ENCODE data around the gene MAG.
"Not testable (repeated sequence)": the region's sequence is repeated elsewhere in the genome, so short reads cannot be mapped to it uniquely, and the experiment has no call there.

MAG gene

GRCh38 chr19:35345671-35346111 is 53.7 kb downstream of the MAG start:
- no peak for DNase-seq (ENCODE audit: low read depth in 2 of 2)

- DNase-seq (ENCODE audit: low read depth in 2 of 2): peak; percentile 48 to 56
Observed at GRCh38 chr19:35346193-35347052, 54.5 kb downstream of the MAG start.

- DNase-seq (ENCODE audit: low read depth in 2 of 2): peak in 1 of 2 donors; percentile 13
Observed at GRCh38 chr19:35347171-35347929, 55.4 kb downstream of the MAG start, which contains the start of gene FFAR1. TSS of gene FFAR1 (plus strand) at chr19:35347902. CDS start at chr19:35351552, 3,650 bp downstream.

GRCh38 chr19:35347930-35348298 is 56.0 kb downstream of the MAG start:
- DNase-seq (ENCODE audit: low read depth in 2 of 2): no peak

- no peak for DNase-seq (ENCODE audit: low read depth in 2 of 2)
Observed at GRCh38 chr19:35348911-35349611, 57.1 kb downstream of the MAG start.

GRCh38 chr19:35349614-35350521 is 57.9 kb downstream of the MAG start:
- DNase-seq (ENCODE audit: low read depth in 2 of 2): no peak

GRCh38 chr19:35350591-35350990 is 58.6 kb downstream of the MAG start:
- DNase-seq (ENCODE audit: low read depth in 2 of 2): no peak

GRCh38 chr19:35351411-35352176 is 59.6 kb downstream of the MAG start:
- no peak for DNase-seq (ENCODE audit: low read depth in 2 of 2)

GRCh38 chr19:35352177-35352447 is 60.2 kb downstream of the MAG start:
- DNase-seq (ENCODE audit: low read depth in 2 of 2): no peak

GRCh38 chr19:35352448-35353304 is 60.7 kb downstream of the MAG start:
- peak; percentile 29 to 45 for DNase-seq (ENCODE audit: low read depth in 2 of 2)

- no peak for DNase-seq (ENCODE audit: low read depth in 2 of 2)
Observed at GRCh38 chr19:35353635-35354034, 61.7 kb downstream of the MAG start.

- no peak for DNase-seq (ENCODE audit: low read depth in 2 of 2)
Observed at GRCh38 chr19:35354898-35355297, 62.9 kb downstream of the MAG start.

GRCh38 chr19:35355791-35356460 is 64.0 kb downstream of the MAG start:
- no peak for DNase-seq (ENCODE audit: low read depth in 2 of 2)

- DNase-seq (ENCODE audit: low read depth in 2 of 2): no peak
Observed at GRCh38 chr19:35357867-35358573, 66.1 kb downstream of the MAG start, which contains the start of gene FFAR3. TSS of gene FFAR3 (plus strand) at chr19:35358460. CDS start at chr19:35358891, 431 bp downstream.

- not testable (repeated sequence) for DNase-seq (ENCODE audit: low read depth in 2 of 2)
Observed at GRCh38 chr19:35358834-35359233, 66.9 kb downstream of the MAG start.

- not testable (repeated sequence) for DNase-seq (ENCODE audit: low read depth in 2 of 2)
Observed at GRCh38 chr19:35359395-35359794, 67.4 kb downstream of the MAG start.

- DNase-seq (ENCODE audit: low read depth in 2 of 2): not testable (repeated sequence)
Observed at GRCh38 chr19:35360081-35360480, 68.1 kb downstream of the MAG start.

- DNase-seq (ENCODE audit: low read depth in 2 of 2): no peak
Observed at GRCh38 chr19:35360880-35361420, 69.0 kb downstream of the MAG start.

Measured in stimulated activated CD8-positive, alpha-beta memory T cell treated with anti-CD3 and anti-CD28 coated beads, Interleukin-15, amount 100 ng/mL, for 4 hours (primary cell).